Posterior cingulate gyrus (tissue), 11 donors: ENCODE data around the gene TUBA4B.

Experiments used
- DNase-seq, 10 donors: peaks; one replicate each; pipeline versions ENCODE4 v3.0.0 to v3.0.0-alpha.2; 2020 to 2021; ENCODE audit warnings: mixed read lengths in 3 of 10
- intact Hi-C: fragments of 100-400 bp; cut with DNase I; formaldehyde crosslinking; loops from one replicate; pipeline ENCODE4 v1.15.1; 2023

TUBA4B gene

GRCh38 chr2:219271021-219271420 is 18.0 kb downstream of the TUBA4B start:
- intact Hi-C loops = no loop called here

DNA sequence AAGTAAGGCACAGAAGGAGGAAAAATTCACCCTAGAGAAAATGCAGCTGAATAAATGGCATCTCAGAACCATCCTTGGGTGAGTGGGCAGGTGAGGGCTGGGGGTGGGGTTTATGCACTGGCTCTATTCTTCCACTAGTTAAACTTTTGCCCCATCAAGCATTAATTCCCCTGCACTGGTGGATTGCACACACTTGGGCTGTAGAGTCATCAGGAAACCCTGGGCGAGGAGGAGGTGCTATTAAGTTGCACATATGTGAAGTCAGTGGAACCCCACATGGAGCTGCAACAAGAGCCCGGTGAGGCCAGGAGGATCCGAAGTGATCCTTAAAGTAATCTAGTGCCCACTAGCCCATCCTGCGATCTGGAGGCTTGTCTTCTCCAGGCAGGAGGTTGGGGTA is 19.3 kb downstream of the TUBA4B start:
- intact Hi-C loops = no loop called here
- peak in 2 of 10 donors; percentile 21 to 36 for DNase-seq

More at GRCh38 chr2:219271021-219271420, 18.0 kb downstream of the TUBA4B start:
- DNase-seq = peak in 2 of 10 donors; percentile 3 to 8

DNA sequence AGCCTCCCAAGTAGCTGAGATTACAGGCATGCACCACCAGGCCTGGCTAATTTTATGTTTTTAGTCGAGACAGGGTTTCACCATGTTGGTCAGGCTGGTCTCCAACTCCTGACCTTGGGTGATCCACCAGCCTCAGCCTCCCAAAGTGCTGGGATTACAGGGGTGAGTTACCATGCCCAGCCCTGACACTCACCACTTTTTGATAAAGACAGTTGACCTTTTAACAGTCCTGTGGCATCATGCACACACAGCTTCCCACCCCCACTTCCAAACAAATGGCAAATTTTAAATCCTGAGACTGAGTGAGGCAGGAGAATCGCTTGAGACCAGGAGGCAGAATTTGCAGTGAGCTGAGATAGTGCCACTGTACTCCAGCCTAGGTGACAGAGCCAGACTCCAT is 20.0 kb downstream of the TUBA4B start:
- peak in 1 of 10 donors; percentile 7 for DNase-seq
- intact Hi-C loops = no loop called here

GRCh38 chr2:219273937-219274336 is 20.9 kb downstream of the TUBA4B start:
- DNase-seq = peak in 2 of 10 donors; percentile 20 to 33
- intact Hi-C loops = no loop called here

DNA sequence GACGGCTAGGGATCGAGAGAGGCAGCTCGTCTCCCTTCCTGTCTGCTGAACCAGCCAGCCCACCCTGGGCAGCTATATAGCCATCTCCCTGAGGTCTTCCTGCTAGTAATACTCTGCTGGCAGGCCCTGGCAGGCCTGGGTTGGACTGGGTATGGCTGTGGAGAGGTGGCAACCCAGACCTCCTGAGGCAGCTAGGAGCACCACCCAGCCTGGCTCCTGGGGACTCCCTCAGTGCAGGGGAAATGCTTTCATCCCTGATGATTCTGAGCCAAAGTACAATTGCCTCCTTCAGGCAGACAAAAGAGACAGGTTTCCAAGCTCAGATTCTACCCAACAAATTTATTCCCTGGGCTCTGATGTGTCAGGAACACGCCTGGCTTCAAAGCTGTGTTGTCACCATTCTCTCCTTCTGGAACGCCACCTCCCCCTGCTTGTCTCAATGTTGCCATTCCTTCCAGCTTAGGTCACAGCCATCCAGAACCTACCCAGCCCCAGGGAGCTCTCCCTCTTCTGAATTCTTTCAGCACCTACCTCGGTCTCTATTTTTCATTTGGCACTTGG is 21.4 kb downstream of the TUBA4B start:
- intact Hi-C loops = no loop called here
- DNase-seq = peak in 2 of 10 donors; percentile 45 to 54

DNA sequence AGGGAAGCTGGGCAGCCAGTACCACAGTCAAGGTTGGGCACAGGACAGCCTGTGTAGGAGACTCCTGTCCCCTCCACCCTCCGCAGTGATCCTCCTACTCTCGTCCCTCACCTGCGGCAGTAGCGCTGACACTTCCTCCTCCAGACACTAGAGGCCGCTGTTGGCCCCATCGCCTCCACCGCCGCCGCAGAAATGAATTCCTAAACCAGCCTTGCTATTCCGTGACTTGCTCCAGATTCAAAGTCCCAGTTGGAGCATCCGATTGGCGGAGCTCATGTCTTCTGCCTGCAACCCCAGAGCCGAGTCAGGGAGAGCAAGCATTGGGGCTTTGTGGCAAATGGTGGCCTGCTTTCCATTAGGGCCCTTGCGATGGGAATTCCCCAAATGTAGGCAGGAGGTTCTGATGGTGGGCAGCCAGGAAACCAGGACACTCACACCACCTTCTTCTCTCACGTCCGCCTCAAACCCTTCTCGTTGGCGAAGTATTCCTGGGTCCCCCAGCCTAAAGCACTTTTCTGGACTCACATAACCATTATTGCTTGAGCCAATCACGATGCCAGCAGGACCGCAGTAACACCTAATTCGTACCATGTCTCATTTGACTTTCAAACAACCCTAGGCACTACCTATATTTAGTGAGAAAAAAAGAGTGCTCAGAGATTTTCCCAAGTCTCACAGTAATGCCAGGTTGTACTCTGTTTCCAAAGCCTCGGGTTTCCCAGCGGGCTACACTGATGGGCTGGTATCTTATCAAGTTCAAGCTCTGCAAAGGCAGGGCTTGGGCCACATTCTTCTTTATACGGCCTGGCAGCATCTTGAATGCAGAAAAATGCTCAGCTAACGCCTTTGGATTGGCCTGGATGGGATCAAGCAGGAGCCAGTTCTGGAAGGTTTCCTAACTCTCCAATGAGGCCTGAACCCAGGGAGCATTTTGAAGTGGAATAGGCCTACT is 24.9 kb downstream of the TUBA4B start:
- intact Hi-C loops = loop anchor here (1.0 to 5.0 kb wide), 3 partner anchors 20 to 109 kb away; partner anchors contain the start of genes CNPPD1 and DNPEP
- DNase-seq = peak; percentile 79 to 98 (median 88)

- intact Hi-C loops = loop anchor here (2.0 to 5.0 kb wide), 2 partner anchors 102 to 109 kb away; partner anchors contain the start of genes CNPPD1 and DNPEP
- no peak for DNase-seq
Measured at GRCh38 chr2:219278655-219279150, 25.7 kb downstream of the TUBA4B start.

- peak; percentile 98 to 100 (median 99) for DNase-seq
- intact Hi-C loops = loop anchor here (2.0 to 5.0 kb wide), 2 partner anchors 103 to 108 kb away; partner anchors contain the start of genes CNPPD1 and DNPEP
Measured at GRCh38 chr2:219279151-219279915, 26.3 kb downstream of the TUBA4B start, which contains the start of gene DNAJB2. Gene DNAJB2, plus strand, starts transcription at chr2:219279366. Its CDS starts 468 bp downstream, at chr2:219279834.

- DNase-seq = peak in 1 of 10 donors; percentile 67
- intact Hi-C loops = loop anchor here (2.0 to 5.0 kb wide), 2 partner anchors 103 to 107 kb away; partner anchors contain the start of genes CNPPD1 and DNPEP
Measured at GRCh38 chr2:219279916-219280516, 27.0 kb downstream of the TUBA4B start.

DNA sequence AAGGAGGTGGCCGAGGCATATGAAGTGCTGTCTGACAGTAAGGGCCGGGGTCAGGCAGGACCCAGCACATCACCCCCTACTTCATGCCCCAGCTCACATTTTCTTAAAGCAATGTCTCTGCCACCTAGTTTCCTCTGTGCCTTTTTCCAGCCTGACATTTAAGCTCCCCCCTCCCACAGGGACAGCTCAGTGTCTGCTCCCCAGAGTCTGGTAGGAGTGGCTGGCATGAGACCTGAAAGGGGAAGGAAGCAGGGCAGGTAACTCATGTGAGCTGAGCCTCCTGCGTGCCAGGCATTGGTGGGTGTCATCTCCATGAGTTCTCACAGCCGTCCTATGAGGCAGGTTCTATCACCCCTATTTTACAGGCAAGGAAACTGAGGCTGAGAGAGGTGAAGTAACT is 27.6 kb downstream of the TUBA4B start:
- intact Hi-C loops = no loop called here
- DNase-seq = no peak

DNA sequence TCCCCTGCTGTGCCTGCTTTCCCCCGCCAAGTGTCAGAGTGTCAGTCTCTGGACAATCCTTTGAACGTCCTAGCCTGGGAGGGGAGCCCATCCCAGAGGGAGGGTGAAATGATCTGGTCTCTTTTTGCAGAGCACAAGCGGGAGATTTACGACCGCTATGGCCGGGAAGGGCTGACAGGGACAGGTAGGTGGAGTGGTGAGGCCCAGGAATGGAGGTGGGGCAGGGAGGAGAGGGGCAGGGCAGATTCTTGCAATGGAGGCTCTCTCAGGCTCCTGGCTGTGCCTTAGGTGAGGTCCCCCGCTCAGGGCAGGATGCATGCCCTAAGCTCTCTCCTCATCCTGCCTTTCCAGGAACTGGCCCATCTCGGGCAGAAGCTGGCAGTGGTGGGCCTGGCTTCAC is 28.5 kb downstream of the TUBA4B start:
- peak in 2 of 10 donors; percentile 47 to 73 for DNase-seq
- intact Hi-C loops = no loop called here

GRCh38 chr2:219282375-219282774 is 29.3 kb downstream of the TUBA4B start:
- intact Hi-C loops = no loop called here
- peak in 3 of 10 donors; percentile 47 to 88 (median 60) for DNase-seq

DNA sequence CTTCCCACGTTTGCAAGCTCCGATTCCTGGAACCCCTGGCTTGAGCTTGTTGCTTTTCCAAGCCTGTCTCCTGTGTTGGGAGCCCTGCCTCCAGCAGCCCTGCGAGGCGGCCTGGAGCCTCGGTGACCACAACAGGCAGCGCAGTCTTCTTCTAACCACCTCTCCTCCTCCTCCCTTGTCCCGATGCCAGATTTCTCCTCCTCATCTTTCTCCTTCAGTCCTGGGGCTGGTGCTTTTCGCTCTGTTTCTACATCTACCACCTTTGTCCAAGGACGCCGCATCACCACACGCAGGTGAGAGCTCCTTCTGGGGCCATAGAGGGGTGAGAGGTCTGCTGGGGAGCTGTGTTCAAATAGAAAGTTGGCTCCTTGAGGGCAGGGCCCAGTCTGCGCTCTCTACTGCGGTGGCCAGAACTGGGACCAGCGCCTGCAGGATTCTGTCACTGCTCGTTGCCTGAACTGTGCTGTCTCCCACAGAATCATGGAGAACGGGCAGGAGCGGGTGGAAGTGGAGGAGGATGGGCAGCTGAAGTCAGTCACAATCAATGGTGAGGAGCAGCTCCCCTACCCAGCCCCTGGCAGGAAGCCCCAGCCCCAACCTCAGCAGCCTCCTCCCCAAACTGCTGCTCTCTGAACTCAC is 30.0 kb downstream of the TUBA4B start:
- peak in 3 of 10 donors; percentile 70 to 92 (median 89) for DNase-seq
- intact Hi-C loops = no loop called here

GRCh38 chr2:219284501-219285372 is 31.7 kb downstream of the TUBA4B start:
- peak in 1 of 10 donors; percentile 81 for DNase-seq
- intact Hi-C loops = no loop called here

GRCh38 chr2:219285373-219285735 is 32.3 kb downstream of the TUBA4B start:
- intact Hi-C loops = no loop called here
- peak in 1 of 10 donors; percentile 74 for DNase-seq

DNA sequence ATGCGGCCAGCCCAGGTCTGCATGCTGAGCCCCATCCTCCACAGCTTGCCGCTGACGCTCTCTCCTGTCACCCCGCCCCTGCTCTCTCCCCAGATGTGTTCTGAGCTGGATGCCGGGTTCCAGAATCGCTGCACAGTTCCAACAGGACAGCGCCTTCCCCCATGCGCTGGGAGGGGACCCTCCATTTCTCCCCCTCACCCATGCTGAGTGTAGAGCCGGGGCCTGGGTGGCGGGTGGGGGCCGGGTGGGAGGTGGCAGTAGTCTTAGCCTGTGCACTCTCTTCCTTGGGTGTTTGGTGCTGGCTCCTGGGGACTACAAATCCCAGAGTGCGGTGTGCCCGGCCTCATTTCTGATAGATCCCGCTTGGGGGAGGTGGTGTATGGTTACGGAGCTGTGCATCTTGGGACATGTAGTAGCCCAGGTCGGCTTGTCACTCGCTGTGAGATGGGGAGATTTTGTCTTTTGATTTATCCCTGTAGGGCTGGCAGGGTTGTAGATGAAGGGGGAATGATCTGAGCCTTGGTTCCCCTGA is 32.9 kb downstream of the TUBA4B start:
- intact Hi-C loops = no loop called here
- peak in 8 of 10 donors; percentile 55 to 96 (median 81) for DNase-seq

GRCh38 chr2:219286436-219287115 is 33.5 kb downstream of the TUBA4B start:
- intact Hi-C loops = no loop called here
- DNase-seq = peak in 4 of 10 donors; percentile 51 to 94 (median 70)
